Tibial nerve (tissue), 4 donors: ENCODE data around the gene ACOT13. TPM values are rescaled to one million over a fixed set of nuclear protein-coding genes. Genes with fewer than 3 reads are reported as not detected.

Experiments
- DNase-seq, 2 donors: peaks; one replicate each; pipeline ENCODE4 v3.0.0-alpha.2; 2019; ENCODE audit warnings: low spot score in 2 of 2
- H3K27ac ChIP-seq, 4 donors: fragments of 200-600 bp; sonication (generic) in 3 of 4; one replicate each; pipeline ENCODE4 v1.5.1; 2017 to 2019; ENCODE audit warnings: mild to moderate bottlenecking in 1 of 4
- H3K27me3 ChIP-seq, 2 donors: fragments of 200-600 bp; sonication (generic) in 1 of 2; one replicate each; pipeline versions ENCODE4 v1.5.1 to v1.6.0; 2017 to 2019
- H3K36me3 ChIP-seq, 3 donors: fragments of 200-600 bp; sonication (generic); one replicate each; pipeline ENCODE4 v1.5.1; 2018 to 2019
- H3K4me1 ChIP-seq, 4 donors: fragments of 200-600 bp; sonication (generic) in 3 of 4; one replicate each; pipeline ENCODE4 v1.5.1; 2017 to 2019
- H3K4me3 ChIP-seq, 4 donors: fragments of 200-600 bp; sonication (generic) in 3 of 4; one replicate each; pipeline ENCODE4 v1.5.1; 2017 to 2019; ENCODE audit warnings: mild to moderate bottlenecking in 1 of 4, moderate library complexity in 1 of 4
- H3K9me3 ChIP-seq, 4 donors: fragments of 200-600 bp; sonication (generic) in 3 of 4; one replicate each; pipeline ENCODE4 v1.5.1; 2017 to 2019
- EP300 ChIP-seq, 2 donors: sonication (generic); formaldehyde crosslinking; IDR thresholded peaks; one replicate each; pipeline ENCODE4 v1.6.1; 2017; ENCODE audit warnings: antibody characterized with exemption in 2 of 2, mild to moderate bottlenecking in 1 of 2
- POLR2A ChIP-seq, 2 donors: fragments of 450-650 bp; IDR thresholded peaks; one replicate each; pipeline ENCODE4 v1.6.1; 2017; ENCODE audit warnings: antibody characterized with exemption in 2 of 2, mild to moderate bottlenecking in 2 of 2, moderate library complexity in 2 of 2
- WGBS, 2 donors: methylation state at CpG; one replicate each; pipeline ENCODE4 v1.1.5; 2018; 5-methylcytosine and 5-hydroxymethylcytosine counted together
- total RNA-seq, 4 donors: library from RNA; depleted of rRNA; stranded (reverse); fragments of >200 nt; gene quantifications; one replicate each; pipeline ENCODE4 v1.1.0, GENCODE V29; 2016
- TF ChIP-seq, protein P1 (sequence below), 5 experiments: fragments of 200-600 bp in 3 of 5; fragments of 450-650 bp in 2 of 5; sonication (generic) in 3 of 5; IDR thresholded peaks; one replicate each; pipeline ENCODE4 v1.5.1; 2016 to 2019; ENCODE audit warnings: antibody characterized with exemption in 5 of 5, mild to moderate bottlenecking in 3 of 5, moderate library complexity in 2 of 5

ACOT13 gene
- total RNA-seq, 4 donors from 2014 or later, result 3.3 to 10.2 (median 7.5) TPM

DNA sequence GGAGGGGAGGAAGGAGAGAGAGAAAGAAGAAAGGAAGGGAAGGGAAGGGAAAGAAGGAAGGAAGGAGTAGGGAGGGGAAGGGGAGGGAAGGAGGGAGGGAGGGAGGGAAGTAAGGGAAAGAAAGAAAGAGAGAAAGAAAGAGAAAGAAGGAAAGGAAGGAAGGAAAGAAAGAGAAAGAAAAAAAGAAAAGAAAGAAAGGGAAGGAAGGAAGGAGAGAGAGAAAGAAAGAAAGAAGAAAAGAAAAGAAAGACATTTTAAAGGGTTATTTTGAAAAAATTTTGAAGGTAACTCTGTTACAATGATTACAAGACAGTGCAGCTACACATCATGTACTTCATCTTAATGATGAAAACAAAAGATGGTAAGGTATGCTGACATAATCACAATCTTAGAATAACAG is 24.8 kb upstream of the ACOT13 start:
- H3K36me3 ChIP-seq, result no peaks in the 10 kb centered on the region

DNA sequence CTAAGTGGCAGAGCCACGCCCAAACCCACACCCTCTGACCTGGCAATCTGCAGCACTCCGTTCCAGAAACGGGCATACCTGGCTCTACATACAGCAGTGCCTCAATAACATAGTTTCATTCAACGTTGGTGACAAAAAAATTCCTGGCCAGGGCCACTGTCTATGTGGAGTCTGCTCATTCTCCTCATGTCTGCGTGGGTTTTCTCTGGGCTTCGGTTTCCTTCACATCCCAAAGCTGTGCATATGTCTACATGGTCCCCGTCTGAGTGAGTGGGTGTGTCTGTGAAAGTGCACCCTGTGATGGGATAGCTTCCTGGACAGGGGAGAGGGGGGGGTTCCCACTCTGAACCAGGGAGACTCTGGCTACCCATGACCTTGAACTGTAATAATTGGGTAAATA is 23.0 kb upstream of the ACOT13 start:
- no peak for DNase-seq
- WGBS, 2 donors, result 73 to 85% methylated on average over 7 of the region's 7 CpGs
- H3K36me3 ChIP-seq, result no peaks in the 10 kb centered on the region

More for the DNA sequence above, 24.8 kb upstream of the ACOT13 start:
- peaks cover 0 to 6% (median 0%) of the 10 kb centered on the region in 4 donors for H3K9me3 ChIP-seq
- no peak overlapping the region for H3K27ac ChIP-seq
- no peak for DNase-seq
- H3K4me1 ChIP-seq, result peaks cover 0 to 11% (median 2%) of the 10 kb centered on the region in 4 donors
- peaks cover 0 to 7% of the 10 kb centered on the region in 2 donors for H3K27me3 ChIP-seq
- TF ChIP-seq POLR2A (IDR thresholded peaks at IDR 0.05), result no peak
- no peak for TF ChIP-seq EP300 (IDR thresholded peaks at IDR 0.05)
- TF ChIP-seq, protein P1, sequence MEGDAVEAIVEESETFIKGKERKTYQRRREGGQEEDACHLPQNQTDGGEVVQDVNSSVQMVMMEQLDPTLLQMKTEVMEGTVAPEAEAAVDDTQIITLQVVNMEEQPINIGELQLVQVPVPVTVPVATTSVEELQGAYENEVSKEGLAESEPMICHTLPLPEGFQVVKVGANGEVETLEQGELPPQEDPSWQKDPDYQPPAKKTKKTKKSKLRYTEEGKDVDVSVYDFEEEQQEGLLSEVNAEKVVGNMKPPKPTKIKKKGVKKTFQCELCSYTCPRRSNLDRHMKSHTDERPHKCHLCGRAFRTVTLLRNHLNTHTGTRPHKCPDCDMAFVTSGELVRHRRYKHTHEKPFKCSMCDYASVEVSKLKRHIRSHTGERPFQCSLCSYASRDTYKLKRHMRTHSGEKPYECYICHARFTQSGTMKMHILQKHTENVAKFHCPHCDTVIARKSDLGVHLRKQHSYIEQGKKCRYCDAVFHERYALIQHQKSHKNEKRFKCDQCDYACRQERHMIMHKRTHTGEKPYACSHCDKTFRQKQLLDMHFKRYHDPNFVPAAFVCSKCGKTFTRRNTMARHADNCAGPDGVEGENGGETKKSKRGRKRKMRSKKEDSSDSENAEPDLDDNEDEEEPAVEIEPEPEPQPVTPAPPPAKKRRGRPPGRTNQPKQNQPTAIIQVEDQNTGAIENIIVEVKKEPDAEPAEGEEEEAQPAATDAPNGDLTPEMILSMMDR (IDR thresholded peaks at IDR 0.05), result no peak
- no peak overlapping the region for H3K4me3 ChIP-seq

DNA sequence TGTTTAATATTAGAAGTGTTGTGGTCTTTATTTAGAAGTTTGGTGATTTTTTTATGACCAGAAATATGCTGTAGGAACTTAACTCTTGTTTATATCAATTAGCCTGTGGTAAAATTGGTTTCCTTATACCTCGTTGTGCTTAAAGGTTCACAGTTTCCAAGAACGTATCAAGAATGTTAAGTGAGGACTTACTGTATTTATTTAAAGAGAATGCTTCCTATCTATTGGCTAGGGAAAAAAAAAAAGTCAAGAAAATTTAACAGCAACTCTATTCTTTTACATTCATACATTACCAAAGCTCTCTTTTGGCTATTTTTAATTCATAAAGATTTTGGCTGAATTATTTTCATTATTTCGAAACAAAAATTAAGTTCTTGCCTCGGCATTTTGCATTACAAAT is 22.5 kb upstream of the ACOT13 start:
- H3K27ac ChIP-seq, result no peak overlapping the region
- peaks cover 0 to 3% (median 0%) of the 10 kb centered on the region in 3 donors for H3K36me3 ChIP-seq
- TF ChIP-seq EP300 (IDR thresholded peaks at IDR 0.05) (no peak), POLR2A (IDR thresholded peaks at IDR 0.05) (no peak)
- TF ChIP-seq, protein P1 (IDR thresholded peaks at IDR 0.05), result no peak
- no peak for DNase-seq
- H3K4me3 ChIP-seq, result no peak overlapping the region
- peaks cover 0 to 1% (median 0%) of the 10 kb centered on the region in 4 donors for H3K9me3 ChIP-seq
- H3K4me1 ChIP-seq, result peaks cover 0 to 11% (median 2%) of the 10 kb centered on the region in 4 donors
- 82 to 83% methylated on average over 4 of the region's 4 CpGs for WGBS, 2 donors
- peaks cover 0 to 7% of the 10 kb centered on the region in 2 donors for H3K27me3 ChIP-seq

More for the DNA sequence above, 23.0 kb upstream of the ACOT13 start:
- H3K27me3 ChIP-seq, result peaks cover 0 to 7% of the 10 kb centered on the region in 2 donors
- H3K4me1 ChIP-seq, result peaks cover 0 to 11% (median 2%) of the 10 kb centered on the region in 4 donors
- no peak overlapping the region for H3K27ac ChIP-seq
- peaks cover 0 to 4% (median 0%) of the 10 kb centered on the region in 4 donors for H3K9me3 ChIP-seq
- TF ChIP-seq EP300 (IDR thresholded peaks at IDR 0.05), result no peak
- TF ChIP-seq, protein P1 (IDR thresholded peaks at IDR 0.05), result no peak
- no peak for TF ChIP-seq POLR2A (IDR thresholded peaks at IDR 0.05)
- no peak overlapping the region for H3K4me3 ChIP-seq

DNA sequence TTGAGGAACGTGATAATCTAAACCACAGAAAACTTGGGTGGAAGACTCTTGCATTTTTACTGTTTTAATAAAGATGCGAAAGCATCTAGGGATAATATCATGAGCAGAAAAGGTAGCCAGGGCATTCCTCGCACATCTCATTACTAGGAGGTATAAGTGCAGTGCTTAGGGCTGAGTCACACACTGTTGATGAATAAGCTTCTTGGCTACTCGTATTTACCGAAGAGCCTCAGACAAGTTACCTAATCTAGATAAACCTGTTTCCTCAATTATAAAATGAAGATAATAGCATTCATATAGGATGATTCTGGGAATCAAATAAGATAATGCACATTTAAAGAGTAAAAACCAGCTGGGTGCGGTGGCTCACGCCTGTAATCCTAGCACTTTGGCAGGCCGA is 20.1 kb upstream of the ACOT13 start:
- Histone ChIP-seq H3K36me3 (peaks cover 0 to 27% (median 6%) of the 10 kb centered on the region in 3 donors), H3K27me3 (peaks cover 0 to 7% of the 10 kb centered on the region in 2 donors), H3K4me1 (peaks cover 0 to 11% (median 2%) of the 10 kb centered on the region in 4 donors), H3K4me3 (no peak overlapping the region), H3K27ac (no peak overlapping the region), H3K9me3 (no peaks in the 10 kb centered on the region)
- no peak for TF ChIP-seq POLR2A (IDR thresholded peaks at IDR 0.05)
- TF ChIP-seq, protein P1 (IDR thresholded peaks at IDR 0.05), result no peak
- no peak for TF ChIP-seq EP300 (IDR thresholded peaks at IDR 0.05)
- 92 to 95% methylated on average over 8 of the region's 8 CpGs for WGBS, 2 donors
- no peak for DNase-seq

DNA sequence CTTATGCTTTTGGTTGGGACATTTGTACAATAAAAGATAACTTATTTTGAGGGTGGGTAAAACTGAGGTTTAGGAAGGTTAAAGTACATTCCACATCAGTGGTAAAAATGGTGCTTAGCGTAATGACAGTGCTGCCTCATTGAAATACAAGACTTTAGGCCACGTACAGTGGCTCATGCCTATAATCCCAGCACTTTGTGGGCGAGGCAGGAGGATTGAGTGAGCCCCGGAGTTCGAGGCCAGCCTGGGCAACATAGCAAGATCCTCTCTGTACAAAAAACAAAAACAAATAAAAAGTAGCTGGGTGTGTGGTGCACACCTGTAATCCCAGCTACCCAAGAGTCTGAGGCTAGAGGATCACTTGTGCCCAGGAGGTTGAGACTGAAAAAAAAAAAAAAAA is 18.6 kb upstream of the ACOT13 start:
- peaks cover 0 to 11% (median 2%) of the 10 kb centered on the region in 4 donors for H3K4me1 ChIP-seq
- no peak for DNase-seq
- whole genome bisulfite sequencing, 2 donors, result 94% methylated on average over 5 of the region's 5 CpGs
- no peak overlapping the region for H3K4me3 ChIP-seq
- H3K36me3 ChIP-seq, result peaks cover 6 to 42% (median 7%) of the 10 kb centered on the region in 3 donors
- H3K27ac ChIP-seq, result no peak overlapping the region
- TF ChIP-seq EP300 (IDR thresholded peaks at IDR 0.05) (no peak), POLR2A (IDR thresholded peaks at IDR 0.05) (no peak)
- TF ChIP-seq, protein P1 (IDR thresholded peaks at IDR 0.05), result no peak
- H3K27me3 ChIP-seq, result peaks cover 0 to 7% of the 10 kb centered on the region in 2 donors
- no peaks in the 10 kb centered on the region for H3K9me3 ChIP-seq
